GM23338 (cell line): Measurements from ENCODE around the gene CFH. TPM values are rescaled to one million over a fixed set of nuclear protein-coding genes. Genes with fewer than 3 reads are reported as not detected.

Source experiments
- ATAC-seq: fragments of 200-7000 bp; cut with Tn5 transposase; 3 replicates; pipeline ENCODE4 v1.9.1; 2020
- DNase-seq: peaks from one replicate; pipeline ENCODE4 v3.0.0-alpha.2; 2015; ENCODE audit warnings: low spot score
- H2AFZ ChIP-seq: fragments of 200-600 bp; sonication (generic); 2 replicates; pipeline ENCODE4 v1.8.0; 2016; ENCODE audit warnings: antibody characterized with exemption, mild to moderate bottlenecking, moderate library complexity
- H3F3A ChIP-seq: fragments of 200-600 bp; sonication (generic); replicated peaks from 2 replicates; pipeline ENCODE4 v1.8.0; 2017; ENCODE audit warnings: antibody characterized with exemption, mixed run types, low read depth
- H3K27ac ChIP-seq: fragments of 200-600 bp; sonication (generic); 2 replicates; pipeline ENCODE4 v1.6.1; 2016; ENCODE audit warnings: low read depth
- H3K27me3 ChIP-seq: fragments of 200-600 bp; sonication (generic); 2 replicates; pipeline ENCODE4 v1.8.0; 2016; ENCODE audit warnings: mild to moderate bottlenecking, mixed run types, moderate library complexity; ENCODE audit not compliant: insufficient read depth
- H3K36me3 ChIP-seq: fragments of 200-600 bp; sonication (generic); 2 replicates; pipeline ENCODE4 v1.8.0; 2016; ENCODE audit warnings: mild to moderate bottlenecking; ENCODE audit not compliant: insufficient read depth
- H3K4me1 ChIP-seq: fragments of 200-600 bp; sonication (generic); 2 replicates; pipeline ENCODE4 v1.8.0; 2016; ENCODE audit warnings: mild to moderate bottlenecking, moderate library complexity; ENCODE audit not compliant: insufficient read depth
- H3K4me2 ChIP-seq: fragments of 200-600 bp; sonication (generic); 2 replicates; pipeline ENCODE4 v1.7.1; 2017; ENCODE audit warnings: mixed run types
- H3K4me3 ChIP-seq: fragments of 200-600 bp; sonication (generic); 2 replicates; pipeline ENCODE4 v1.6.1; 2016; ENCODE audit warnings: mixed run types
- H3K79me2 ChIP-seq: fragments of 200-600 bp; sonication (generic); replicated peaks from 2 replicates; pipeline ENCODE4 v1.8.0; 2017; ENCODE audit warnings: mild to moderate bottlenecking; ENCODE audit not compliant: insufficient read depth
- H3K9me2 ChIP-seq: fragments of 200-600 bp; sonication (generic); 2 replicates; pipeline ENCODE4 v1.8.0; 2017; ENCODE audit not compliant: insufficient read depth
- H4K20me1 ChIP-seq: fragments of 200-600 bp; sonication (generic); replicated peaks from 2 replicates; pipeline ENCODE4 v1.8.0; 2017; ENCODE audit warnings: mild to moderate bottlenecking; ENCODE audit not compliant: insufficient read depth
- H3K27ac Mint-ChIP-seq: 2 replicates; pipeline ENCODE4 v1.8.0; 2020; ENCODE audit warnings: inconsistent platforms, mild to moderate bottlenecking, moderate library complexity, mixed read lengths
- H3K27me3 Mint-ChIP-seq: 3 replicates; pipeline ENCODE4 v1.8.0; 2022; ENCODE audit warnings: low read depth, mild to moderate bottlenecking, moderate library complexity, mixed read lengths, inconsistent platforms; ENCODE audit not compliant: insufficient read depth, poor library complexity
- H3K36me3 Mint-ChIP-seq: 3 replicates; pipeline ENCODE4 v1.8.0; 2021; ENCODE audit warnings: low read depth, mild to moderate bottlenecking, inconsistent platforms, moderate library complexity, mixed read lengths
- H3K4me1 Mint-ChIP-seq: 3 replicates; pipeline ENCODE4 v1.8.0; 2020; ENCODE audit warnings: mild to moderate bottlenecking, inconsistent platforms, mixed read lengths
- H3K4me3 Mint-ChIP-seq: 3 replicates; pipeline ENCODE4 v1.8.0; 2021; ENCODE audit warnings: moderate library complexity, mild to moderate bottlenecking, inconsistent platforms, mixed read lengths
- H3K9me3 Mint-ChIP-seq: 3 replicates; pipeline ENCODE4 v1.8.0; 2020; ENCODE audit warnings: moderate library complexity, mild to moderate bottlenecking, inconsistent platforms, mixed read lengths
- CREB1 ChIP-seq: fragments of 250-450 bp; sonication (Bioruptor Pico); IDR thresholded peaks from 2 replicates; pipeline ENCODE4 v1.5.0; 2020; ENCODE audit warnings: low read depth, mild to moderate bottlenecking, moderate library complexity
- EZH2 ChIP-seq: fragments of 200-600 bp; sonication (generic); IDR thresholded peaks from one replicate; pipeline ENCODE4 v1.8.0; 2017; ENCODE audit warnings: antibody characterized with exemption, mild to moderate bottlenecking, low read depth; ENCODE audit not compliant: unreplicated experiment
- EZH2phosphoT487 ChIP-seq: fragments of 200-600 bp; sonication (generic); IDR thresholded peaks from one replicate; pipeline ENCODE4 v1.8.1; 2018; ENCODE audit warnings: antibody characterized with exemption; ENCODE audit not compliant: unreplicated experiment
- JUNB ChIP-seq: IDR thresholded peaks from one replicate; pipeline ENCODE4 v1.6.1; 2016; ENCODE audit warnings: antibody characterized with exemption; ENCODE audit not compliant: unreplicated experiment
- NANOG ChIP-seq: IDR thresholded peaks from 2 replicates; pipeline ENCODE4 v1.6.1; 2016; ENCODE audit warnings: antibody characterized with exemption, borderline replicate concordance
- POLR2AphosphoS5 ChIP-seq: IDR thresholded peaks from 2 replicates; pipeline ENCODE4 v1.6.1; 2016; ENCODE audit warnings: antibody characterized with exemption, low read depth
- STAT1 ChIP-seq: IDR thresholded peaks from one replicate; pipeline ENCODE4 v1.6.1; 2016; ENCODE audit warnings: antibody characterized with exemption; ENCODE audit not compliant: unreplicated experiment
- ZNF114 ChIP-seq: fragments of 250-450 bp; sonication (Bioruptor Pico); IDR thresholded peaks from 2 replicates; pipeline ENCODE4 v1.5.0; 2020; ENCODE audit warnings: mild to moderate bottlenecking, moderate library complexity
- ZNF331 ChIP-seq: fragments of 250-450 bp; sonication (Bioruptor Pico); IDR thresholded peaks from 2 replicates; pipeline ENCODE4 v1.5.0; 2020; ENCODE audit warnings: low read depth, mild to moderate bottlenecking, moderate library complexity
- polyA plus RNA-seq: library from polyadenylated mRNA; unstranded; fragments of >200 nt; fragmentation: Nextera tagmentation; extraction: Ambion mirVana; gene quantifications from 2 replicates; pipeline ENCODE4 v1.2.1, GENCODE V29; 2016
- total RNA-seq: library from RNA; depleted of rRNA; stranded (reverse); fragments of >200 nt; shearing (Covaris generic); gene quantifications from 2 replicates; pipeline ENCODE4 v1.2.3, GENCODE V29; 2014
- TF ChIP-seq, protein P1 (sequence below), 2 experiments: fragments of 200-600 bp in 1 of 2; sonication (generic) in 1 of 2; conservative IDR thresholded peaks; 2 replicates each; pipeline versions ENCODE4 v1.5.1 to v1.6.1; 2016 to 2017; ENCODE audit warnings: antibody characterized with exemption in 2 of 2, low read depth in 2 of 2, mild to moderate bottlenecking in 2 of 2, moderate library complexity in 1 of 2
- TF ChIP-seq, protein P2 (sequence below): IDR thresholded peaks from one replicate; pipeline ENCODE4 v1.6.1; 2018; ENCODE audit warnings: antibody characterized with exemption; ENCODE audit not compliant: unreplicated experiment
- TF ChIP-seq, protein P3 (sequence below): fragments of 250-450 bp; sonication (Bioruptor Pico); IDR thresholded peaks from 2 replicates; pipeline ENCODE4 v1.5.0; 2020; ENCODE audit warnings: mild to moderate bottlenecking, moderate library complexity
- TF ChIP-seq, protein P4 (sequence below): IDR thresholded peaks from 2 replicates; pipeline ENCODE4 v1.6.1; 2016; ENCODE audit warnings: antibody characterized with exemption

CFH gene
- total and polyA plus RNA-seq, 2 experiments from 2014 or later: not detected

- DNase-seq: no peak
- no peak overlapping the region for H3K27ac Mint-ChIP-seq
Observed at GRCh38 chr1:196698993-196699392, 47.1 kb downstream of the CFH start.

More at GRCh38 chr1:196698993-196699392, 47.1 kb downstream of the CFH start:
- Mint-ChIP-seq H3K36me3 (no peaks in the 10 kb centered on the region), H3K27me3 (peaks cover 2% of the 10 kb centered on the region), H3K4me3 (no peak overlapping the region), H3K9me3 (no peaks in the 10 kb centered on the region), H3K4me1 (no peaks in the 10 kb centered on the region)
- Histone ChIP-seq H3K79me2 (no peaks in the 10 kb centered on the region), H3K27ac (no peak overlapping the region), H3K4me3 (no peak overlapping the region), H4K20me1 (no peaks in the 10 kb centered on the region), H2AFZ (no peak overlapping the region), H3K9me2 (peaks cover 8% of the 10 kb centered on the region; the same call in 1 of the 2 replicates), H3K4me2 (no peak overlapping the region), H3K4me1 (no peaks in the 10 kb centered on the region), H3K36me3 (no peaks in the 10 kb centered on the region), H3F3A (no peaks in the 10 kb centered on the region), H3K27me3 (no peaks in the 10 kb centered on the region)
- TF ChIP-seq STAT1: no peak
- TF ChIP-seq ZNF114 (CRISPR knock-in tag): no peak
- TF ChIP-seq EZH2: no peak
- TF ChIP-seq, protein P1, sequence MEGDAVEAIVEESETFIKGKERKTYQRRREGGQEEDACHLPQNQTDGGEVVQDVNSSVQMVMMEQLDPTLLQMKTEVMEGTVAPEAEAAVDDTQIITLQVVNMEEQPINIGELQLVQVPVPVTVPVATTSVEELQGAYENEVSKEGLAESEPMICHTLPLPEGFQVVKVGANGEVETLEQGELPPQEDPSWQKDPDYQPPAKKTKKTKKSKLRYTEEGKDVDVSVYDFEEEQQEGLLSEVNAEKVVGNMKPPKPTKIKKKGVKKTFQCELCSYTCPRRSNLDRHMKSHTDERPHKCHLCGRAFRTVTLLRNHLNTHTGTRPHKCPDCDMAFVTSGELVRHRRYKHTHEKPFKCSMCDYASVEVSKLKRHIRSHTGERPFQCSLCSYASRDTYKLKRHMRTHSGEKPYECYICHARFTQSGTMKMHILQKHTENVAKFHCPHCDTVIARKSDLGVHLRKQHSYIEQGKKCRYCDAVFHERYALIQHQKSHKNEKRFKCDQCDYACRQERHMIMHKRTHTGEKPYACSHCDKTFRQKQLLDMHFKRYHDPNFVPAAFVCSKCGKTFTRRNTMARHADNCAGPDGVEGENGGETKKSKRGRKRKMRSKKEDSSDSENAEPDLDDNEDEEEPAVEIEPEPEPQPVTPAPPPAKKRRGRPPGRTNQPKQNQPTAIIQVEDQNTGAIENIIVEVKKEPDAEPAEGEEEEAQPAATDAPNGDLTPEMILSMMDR (conservative IDR thresholded peaks at IDR 0.05; ENCODE audit: low read depth in 2 of 2): no peak
- TF ChIP-seq, protein P2, sequence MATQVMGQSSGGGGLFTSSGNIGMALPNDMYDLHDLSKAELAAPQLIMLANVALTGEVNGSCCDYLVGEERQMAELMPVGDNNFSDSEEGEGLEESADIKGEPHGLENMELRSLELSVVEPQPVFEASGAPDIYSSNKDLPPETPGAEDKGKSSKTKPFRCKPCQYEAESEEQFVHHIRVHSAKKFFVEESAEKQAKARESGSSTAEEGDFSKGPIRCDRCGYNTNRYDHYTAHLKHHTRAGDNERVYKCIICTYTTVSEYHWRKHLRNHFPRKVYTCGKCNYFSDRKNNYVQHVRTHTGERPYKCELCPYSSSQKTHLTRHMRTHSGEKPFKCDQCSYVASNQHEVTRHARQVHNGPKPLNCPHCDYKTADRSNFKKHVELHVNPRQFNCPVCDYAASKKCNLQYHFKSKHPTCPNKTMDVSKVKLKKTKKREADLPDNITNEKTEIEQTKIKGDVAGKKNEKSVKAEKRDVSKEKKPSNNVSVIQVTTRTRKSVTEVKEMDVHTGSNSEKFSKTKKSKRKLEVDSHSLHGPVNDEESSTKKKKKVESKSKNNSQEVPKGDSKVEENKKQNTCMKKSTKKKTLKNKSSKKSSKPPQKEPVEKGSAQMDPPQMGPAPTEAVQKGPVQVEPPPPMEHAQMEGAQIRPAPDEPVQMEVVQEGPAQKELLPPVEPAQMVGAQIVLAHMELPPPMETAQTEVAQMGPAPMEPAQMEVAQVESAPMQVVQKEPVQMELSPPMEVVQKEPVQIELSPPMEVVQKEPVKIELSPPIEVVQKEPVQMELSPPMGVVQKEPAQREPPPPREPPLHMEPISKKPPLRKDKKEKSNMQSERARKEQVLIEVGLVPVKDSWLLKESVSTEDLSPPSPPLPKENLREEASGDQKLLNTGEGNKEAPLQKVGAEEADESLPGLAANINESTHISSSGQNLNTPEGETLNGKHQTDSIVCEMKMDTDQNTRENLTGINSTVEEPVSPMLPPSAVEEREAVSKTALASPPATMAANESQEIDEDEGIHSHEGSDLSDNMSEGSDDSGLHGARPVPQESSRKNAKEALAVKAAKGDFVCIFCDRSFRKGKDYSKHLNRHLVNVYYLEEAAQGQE: no peak
- TF ChIP-seq, protein P3, sequence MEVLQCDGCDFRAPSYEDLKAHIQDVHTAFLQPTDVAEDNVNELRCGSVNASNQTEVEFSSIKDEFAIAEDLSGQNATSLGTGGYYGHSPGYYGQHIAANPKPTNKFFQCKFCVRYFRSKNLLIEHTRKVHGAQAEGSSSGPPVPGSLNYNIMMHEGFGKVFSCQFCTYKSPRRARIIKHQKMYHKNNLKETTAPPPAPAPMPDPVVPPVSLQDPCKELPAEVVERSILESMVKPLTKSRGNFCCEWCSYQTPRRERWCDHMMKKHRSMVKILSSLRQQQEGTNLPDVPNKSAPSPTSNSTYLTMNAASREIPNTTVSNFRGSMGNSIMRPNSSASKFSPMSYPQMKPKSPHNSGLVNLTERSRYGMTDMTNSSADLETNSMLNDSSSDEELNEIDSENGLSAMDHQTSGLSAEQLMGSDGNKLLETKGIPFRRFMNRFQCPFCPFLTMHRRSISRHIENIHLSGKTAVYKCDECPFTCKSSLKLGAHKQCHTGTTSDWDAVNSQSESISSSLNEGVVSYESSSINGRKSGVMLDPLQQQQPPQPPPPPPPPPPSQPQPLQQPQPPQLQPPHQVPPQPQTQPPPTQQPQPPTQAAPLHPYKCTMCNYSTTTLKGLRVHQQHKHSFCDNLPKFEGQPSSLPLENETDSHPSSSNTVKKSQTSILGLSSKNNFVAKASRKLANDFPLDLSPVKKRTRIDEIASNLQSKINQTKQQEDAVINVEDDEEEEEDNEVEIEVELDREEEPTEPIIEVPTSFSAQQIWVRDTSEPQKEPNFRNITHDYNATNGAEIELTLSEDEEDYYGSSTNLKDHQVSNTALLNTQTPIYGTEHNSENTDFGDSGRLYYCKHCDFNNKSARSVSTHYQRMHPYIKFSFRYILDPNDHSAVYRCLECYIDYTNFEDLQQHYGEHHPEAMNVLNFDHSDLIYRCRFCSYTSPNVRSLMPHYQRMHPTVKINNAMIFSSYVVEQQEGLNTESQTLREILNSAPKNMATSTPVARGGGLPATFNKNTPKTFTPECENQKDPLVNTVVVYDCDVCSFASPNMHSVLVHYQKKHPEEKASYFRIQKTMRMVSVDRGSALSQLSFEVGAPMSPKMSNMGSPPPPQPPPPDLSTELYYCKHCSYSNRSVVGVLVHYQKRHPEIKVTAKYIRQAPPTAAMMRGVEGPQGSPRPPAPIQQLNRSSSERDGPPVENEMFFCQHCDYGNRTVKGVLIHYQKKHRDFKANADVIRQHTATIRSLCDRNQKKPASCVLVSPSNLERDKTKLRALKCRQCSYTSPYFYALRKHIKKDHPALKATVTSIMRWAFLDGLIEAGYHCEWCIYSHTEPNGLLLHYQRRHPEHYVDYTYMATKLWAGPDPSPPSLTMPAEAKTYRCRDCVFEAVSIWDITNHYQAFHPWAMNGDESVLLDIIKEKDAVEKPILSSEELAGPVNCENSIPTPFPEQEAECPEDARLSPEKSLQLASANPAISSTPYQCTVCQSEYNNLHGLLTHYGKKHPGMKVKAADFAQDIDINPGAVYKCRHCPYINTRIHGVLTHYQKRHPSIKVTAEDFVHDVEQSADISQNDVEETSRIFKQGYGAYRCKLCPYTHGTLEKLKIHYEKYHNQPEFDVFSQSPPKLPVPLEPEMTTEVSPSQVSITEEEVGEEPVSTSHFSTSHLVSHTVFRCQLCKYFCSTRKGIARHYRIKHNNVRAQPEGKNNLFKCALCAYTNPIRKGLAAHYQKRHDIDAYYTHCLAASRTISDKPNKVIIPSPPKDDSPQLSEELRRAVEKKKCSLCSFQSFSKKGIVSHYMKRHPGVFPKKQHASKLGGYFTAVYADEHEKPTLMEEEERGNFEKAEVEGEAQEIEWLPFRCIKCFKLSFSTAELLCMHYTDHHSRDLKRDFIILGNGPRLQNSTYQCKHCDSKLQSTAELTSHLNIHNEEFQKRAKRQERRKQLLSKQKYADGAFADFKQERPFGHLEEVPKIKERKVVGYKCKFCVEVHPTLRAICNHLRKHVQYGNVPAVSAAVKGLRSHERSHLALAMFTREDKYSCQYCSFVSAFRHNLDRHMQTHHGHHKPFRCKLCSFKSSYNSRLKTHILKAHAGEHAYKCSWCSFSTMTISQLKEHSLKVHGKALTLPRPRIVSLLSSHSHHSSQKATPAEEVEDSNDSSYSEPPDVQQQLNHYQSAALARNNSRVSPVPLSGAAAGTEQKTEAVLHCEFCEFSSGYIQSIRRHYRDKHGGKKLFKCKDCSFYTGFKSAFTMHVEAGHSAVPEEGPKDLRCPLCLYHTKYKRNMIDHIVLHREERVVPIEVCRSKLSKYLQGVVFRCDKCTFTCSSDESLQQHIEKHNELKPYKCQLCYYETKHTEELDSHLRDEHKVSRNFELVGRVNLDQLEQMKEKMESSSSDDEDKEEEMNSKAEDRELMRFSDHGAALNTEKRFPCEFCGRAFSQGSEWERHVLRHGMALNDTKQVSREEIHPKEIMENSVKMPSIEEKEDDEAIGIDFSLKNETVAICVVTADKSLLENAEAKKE (CRISPR knock-in tag): no peak
- TF ChIP-seq NANOG: no peak
- TF ChIP-seq, protein P4, sequence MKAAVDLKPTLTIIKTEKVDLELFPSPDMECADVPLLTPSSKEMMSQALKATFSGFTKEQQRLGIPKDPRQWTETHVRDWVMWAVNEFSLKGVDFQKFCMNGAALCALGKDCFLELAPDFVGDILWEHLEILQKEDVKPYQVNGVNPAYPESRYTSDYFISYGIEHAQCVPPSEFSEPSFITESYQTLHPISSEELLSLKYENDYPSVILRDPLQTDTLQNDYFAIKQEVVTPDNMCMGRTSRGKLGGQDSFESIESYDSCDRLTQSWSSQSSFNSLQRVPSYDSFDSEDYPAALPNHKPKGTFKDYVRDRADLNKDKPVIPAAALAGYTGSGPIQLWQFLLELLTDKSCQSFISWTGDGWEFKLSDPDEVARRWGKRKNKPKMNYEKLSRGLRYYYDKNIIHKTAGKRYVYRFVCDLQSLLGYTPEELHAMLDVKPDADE: no peak
- no peak for TF ChIP-seq ZNF331 (CRISPR knock-in tag)
- TF ChIP-seq JUNB: no peak
- no peak for TF ChIP-seq CREB1 (CRISPR knock-in tag)
- TF ChIP-seq POLR2AphosphoS5: no peak
- TF ChIP-seq EZH2phosphoT487: no peak
- ATAC-seq: no peak
